HEK293 (cell line): ENCODE measurements around the gene DCLRE1C.

Experiments
- ZBTB17 ChIP-seq: fragments of 450-650 bp; formaldehyde crosslinking; IDR thresholded peaks from 2 replicates; pipeline ENCODE4 v1.5.1; 2016; ENCODE audit warnings: missing biosample characterization, missing genetic modification characterization
- ZNF560 ChIP-seq: fragments of 450-650 bp; formaldehyde crosslinking; IDR thresholded peaks from 2 replicates; pipeline ENCODE4 v1.5.1; 2017; ENCODE audit warnings: missing biosample characterization, missing genetic modification characterization, borderline replicate concordance
- TF ChIP-seq, protein P1 (sequence below): fragments of 450-650 bp; formaldehyde crosslinking; IDR thresholded peaks from 2 replicates; pipeline ENCODE4 v1.5.1; 2016; ENCODE audit warnings: missing biosample characterization, missing genetic modification characterization
- TF ChIP-seq, protein P2 (sequence below): fragments of 450-650 bp; formaldehyde crosslinking; IDR thresholded peaks from 2 replicates; pipeline ENCODE4 v1.5.1; 2016; ENCODE audit warnings: missing biosample characterization, missing genetic modification characterization
- TF ChIP-seq, protein P3 (sequence below): fragments of 450-650 bp; formaldehyde crosslinking; IDR thresholded peaks from 2 replicates; pipeline ENCODE4 v1.5.1; 2016; ENCODE audit warnings: missing biosample characterization, missing genetic modification characterization
- TF ChIP-seq, protein P4 (sequence below): fragments of 450-650 bp; formaldehyde crosslinking; optimal IDR thresholded peaks from 2 replicates; pipeline ENCODE3; 2016; ENCODE audit warnings: missing biosample characterization, mild to moderate bottlenecking, missing genetic modification characterization

DNA sequence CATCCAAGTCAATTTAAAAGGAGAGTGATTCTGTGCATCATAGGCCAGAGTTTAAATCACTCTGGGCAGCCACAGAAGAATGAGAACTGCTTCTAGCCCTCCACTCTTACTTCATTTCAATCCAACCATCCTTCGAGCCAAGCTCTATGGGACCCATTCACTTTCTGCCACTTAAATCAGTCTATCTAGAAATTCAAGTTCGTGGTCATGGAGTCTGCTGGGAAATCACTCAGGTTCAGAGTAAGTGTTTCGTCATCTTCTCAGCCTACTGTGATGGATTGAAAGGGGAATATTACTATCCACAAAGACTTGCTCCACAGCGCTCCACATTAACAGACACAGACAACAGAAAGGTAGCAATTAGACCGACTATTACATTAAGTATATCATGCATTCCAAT is 4.6 kb downstream of the DCLRE1C start:
- TF ChIP-seq ZBTB17 (tag by site-specific recombination) (no peak), ZNF560 (no peak)
- TF ChIP-seq, protein P1, sequence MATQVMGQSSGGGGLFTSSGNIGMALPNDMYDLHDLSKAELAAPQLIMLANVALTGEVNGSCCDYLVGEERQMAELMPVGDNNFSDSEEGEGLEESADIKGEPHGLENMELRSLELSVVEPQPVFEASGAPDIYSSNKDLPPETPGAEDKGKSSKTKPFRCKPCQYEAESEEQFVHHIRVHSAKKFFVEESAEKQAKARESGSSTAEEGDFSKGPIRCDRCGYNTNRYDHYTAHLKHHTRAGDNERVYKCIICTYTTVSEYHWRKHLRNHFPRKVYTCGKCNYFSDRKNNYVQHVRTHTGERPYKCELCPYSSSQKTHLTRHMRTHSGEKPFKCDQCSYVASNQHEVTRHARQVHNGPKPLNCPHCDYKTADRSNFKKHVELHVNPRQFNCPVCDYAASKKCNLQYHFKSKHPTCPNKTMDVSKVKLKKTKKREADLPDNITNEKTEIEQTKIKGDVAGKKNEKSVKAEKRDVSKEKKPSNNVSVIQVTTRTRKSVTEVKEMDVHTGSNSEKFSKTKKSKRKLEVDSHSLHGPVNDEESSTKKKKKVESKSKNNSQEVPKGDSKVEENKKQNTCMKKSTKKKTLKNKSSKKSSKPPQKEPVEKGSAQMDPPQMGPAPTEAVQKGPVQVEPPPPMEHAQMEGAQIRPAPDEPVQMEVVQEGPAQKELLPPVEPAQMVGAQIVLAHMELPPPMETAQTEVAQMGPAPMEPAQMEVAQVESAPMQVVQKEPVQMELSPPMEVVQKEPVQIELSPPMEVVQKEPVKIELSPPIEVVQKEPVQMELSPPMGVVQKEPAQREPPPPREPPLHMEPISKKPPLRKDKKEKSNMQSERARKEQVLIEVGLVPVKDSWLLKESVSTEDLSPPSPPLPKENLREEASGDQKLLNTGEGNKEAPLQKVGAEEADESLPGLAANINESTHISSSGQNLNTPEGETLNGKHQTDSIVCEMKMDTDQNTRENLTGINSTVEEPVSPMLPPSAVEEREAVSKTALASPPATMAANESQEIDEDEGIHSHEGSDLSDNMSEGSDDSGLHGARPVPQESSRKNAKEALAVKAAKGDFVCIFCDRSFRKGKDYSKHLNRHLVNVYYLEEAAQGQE: no peak
- TF ChIP-seq, protein P2, sequence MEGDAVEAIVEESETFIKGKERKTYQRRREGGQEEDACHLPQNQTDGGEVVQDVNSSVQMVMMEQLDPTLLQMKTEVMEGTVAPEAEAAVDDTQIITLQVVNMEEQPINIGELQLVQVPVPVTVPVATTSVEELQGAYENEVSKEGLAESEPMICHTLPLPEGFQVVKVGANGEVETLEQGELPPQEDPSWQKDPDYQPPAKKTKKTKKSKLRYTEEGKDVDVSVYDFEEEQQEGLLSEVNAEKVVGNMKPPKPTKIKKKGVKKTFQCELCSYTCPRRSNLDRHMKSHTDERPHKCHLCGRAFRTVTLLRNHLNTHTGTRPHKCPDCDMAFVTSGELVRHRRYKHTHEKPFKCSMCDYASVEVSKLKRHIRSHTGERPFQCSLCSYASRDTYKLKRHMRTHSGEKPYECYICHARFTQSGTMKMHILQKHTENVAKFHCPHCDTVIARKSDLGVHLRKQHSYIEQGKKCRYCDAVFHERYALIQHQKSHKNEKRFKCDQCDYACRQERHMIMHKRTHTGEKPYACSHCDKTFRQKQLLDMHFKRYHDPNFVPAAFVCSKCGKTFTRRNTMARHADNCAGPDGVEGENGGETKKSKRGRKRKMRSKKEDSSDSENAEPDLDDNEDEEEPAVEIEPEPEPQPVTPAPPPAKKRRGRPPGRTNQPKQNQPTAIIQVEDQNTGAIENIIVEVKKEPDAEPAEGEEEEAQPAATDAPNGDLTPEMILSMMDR (tag by site-specific recombination): no peak
- TF ChIP-seq, protein P3, sequence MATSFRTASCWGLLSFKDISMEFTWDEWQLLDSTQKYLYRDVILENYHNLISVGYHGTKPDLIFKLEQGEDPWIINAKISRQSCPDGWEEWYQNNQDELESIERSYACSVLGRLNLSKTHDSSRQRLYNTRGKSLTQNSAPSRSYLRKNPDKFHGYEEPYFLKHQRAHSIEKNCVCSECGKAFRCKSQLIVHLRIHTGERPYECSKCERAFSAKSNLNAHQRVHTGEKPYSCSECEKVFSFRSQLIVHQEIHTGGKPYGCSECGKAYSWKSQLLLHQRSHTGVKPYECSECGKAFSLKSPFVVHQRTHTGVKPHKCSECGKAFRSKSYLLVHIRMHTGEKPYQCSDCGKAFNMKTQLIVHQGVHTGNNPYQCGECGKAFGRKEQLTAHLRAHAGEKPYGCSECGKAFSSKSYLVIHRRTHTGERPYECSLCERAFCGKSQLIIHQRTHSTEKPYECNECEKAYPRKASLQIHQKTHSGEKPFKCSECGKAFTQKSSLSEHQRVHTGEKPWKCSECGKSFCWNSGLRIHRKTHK: no peak
- TF ChIP-seq, protein P4, sequence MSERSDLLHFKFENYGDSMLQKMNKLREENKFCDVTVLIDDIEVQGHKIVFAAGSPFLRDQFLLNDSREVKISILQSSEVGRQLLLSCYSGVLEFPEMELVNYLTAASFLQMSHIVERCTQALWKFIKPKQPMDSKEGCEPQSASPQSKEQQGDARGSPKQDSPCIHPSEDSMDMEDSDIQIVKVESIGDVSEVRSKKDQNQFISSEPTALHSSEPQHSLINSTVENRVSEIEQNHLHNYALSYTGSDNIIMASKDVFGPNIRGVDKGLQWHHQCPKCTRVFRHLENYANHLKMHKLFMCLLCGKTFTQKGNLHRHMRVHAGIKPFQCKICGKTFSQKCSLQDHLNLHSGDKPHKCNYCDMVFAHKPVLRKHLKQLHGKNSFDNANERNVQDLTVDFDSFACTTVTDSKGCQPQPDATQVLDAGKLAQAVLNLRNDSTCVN (tag by site-specific recombination): no peak
